ENCODE measurements around the gene YJEFN3.

DNA sequence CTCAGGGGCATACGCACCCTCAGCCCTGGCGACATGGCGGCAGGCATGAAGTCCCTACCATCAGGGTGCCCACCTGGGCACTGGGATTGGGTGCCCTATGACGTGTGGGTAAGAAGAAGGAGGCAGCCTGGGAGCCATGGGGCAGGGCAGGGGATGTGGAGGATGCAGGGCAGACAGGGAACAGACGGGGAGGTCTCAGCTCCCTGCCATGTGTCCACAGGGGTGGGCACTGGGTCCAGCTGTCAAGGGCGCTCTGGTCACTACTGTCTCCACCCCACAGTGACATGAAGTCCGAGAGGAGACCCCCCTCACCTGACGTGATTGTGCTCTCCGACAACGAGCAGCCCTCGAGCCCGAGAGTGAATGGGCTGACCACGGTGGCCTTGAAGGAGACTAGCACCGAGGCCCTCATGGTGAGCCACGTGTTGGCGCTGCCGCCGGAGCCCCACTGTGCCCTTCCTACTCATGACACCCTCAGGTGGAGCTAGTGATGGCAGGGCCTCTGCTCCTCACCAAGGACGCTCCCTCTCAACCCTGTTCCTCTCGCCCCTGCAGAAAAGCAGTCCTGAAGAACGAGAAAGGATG lies 36.6 kb upstream of the YJEFN3 start:
- TF ChIP-seq, protein P1, sequence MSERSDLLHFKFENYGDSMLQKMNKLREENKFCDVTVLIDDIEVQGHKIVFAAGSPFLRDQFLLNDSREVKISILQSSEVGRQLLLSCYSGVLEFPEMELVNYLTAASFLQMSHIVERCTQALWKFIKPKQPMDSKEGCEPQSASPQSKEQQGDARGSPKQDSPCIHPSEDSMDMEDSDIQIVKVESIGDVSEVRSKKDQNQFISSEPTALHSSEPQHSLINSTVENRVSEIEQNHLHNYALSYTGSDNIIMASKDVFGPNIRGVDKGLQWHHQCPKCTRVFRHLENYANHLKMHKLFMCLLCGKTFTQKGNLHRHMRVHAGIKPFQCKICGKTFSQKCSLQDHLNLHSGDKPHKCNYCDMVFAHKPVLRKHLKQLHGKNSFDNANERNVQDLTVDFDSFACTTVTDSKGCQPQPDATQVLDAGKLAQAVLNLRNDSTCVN (tag by site-specific recombination; optimal IDR thresholded peaks at IDR 0.05), result no peak
- TF ChIP-seq, protein P2, sequence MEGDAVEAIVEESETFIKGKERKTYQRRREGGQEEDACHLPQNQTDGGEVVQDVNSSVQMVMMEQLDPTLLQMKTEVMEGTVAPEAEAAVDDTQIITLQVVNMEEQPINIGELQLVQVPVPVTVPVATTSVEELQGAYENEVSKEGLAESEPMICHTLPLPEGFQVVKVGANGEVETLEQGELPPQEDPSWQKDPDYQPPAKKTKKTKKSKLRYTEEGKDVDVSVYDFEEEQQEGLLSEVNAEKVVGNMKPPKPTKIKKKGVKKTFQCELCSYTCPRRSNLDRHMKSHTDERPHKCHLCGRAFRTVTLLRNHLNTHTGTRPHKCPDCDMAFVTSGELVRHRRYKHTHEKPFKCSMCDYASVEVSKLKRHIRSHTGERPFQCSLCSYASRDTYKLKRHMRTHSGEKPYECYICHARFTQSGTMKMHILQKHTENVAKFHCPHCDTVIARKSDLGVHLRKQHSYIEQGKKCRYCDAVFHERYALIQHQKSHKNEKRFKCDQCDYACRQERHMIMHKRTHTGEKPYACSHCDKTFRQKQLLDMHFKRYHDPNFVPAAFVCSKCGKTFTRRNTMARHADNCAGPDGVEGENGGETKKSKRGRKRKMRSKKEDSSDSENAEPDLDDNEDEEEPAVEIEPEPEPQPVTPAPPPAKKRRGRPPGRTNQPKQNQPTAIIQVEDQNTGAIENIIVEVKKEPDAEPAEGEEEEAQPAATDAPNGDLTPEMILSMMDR (tag by site-specific recombination; IDR thresholded peaks at IDR 0.05), result no peak
- no peak for TF ChIP-seq ZNF175 (tag by site-specific recombination; IDR thresholded peaks at IDR 0.05)
- no peak for TF ChIP-seq ZNF324 (tag by site-specific recombination; IDR thresholded peaks at IDR 0.05)
- TF ChIP-seq, protein P3, sequence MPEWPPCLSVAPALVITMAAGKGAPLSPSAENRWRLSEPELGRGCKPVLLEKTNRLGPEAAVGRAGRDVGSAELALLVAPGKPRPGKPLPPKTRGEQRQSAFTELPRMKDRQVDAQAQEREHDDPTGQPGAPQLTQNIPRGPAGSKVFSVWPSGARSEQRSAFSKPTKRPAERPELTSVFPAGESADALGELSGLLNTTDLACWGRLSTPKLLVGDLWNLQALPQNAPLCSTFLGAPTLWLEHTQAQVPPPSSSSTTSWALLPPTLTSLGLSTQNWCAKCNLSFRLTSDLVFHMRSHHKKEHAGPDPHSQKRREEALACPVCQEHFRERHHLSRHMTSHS (tag by site-specific recombination; IDR thresholded peaks at IDR 0.05), result no peak
- TF ChIP-seq KLF1 (tag by site-specific recombination; IDR thresholded peaks at IDR 0.05), result no peak
- TF ChIP-seq, protein P4, sequence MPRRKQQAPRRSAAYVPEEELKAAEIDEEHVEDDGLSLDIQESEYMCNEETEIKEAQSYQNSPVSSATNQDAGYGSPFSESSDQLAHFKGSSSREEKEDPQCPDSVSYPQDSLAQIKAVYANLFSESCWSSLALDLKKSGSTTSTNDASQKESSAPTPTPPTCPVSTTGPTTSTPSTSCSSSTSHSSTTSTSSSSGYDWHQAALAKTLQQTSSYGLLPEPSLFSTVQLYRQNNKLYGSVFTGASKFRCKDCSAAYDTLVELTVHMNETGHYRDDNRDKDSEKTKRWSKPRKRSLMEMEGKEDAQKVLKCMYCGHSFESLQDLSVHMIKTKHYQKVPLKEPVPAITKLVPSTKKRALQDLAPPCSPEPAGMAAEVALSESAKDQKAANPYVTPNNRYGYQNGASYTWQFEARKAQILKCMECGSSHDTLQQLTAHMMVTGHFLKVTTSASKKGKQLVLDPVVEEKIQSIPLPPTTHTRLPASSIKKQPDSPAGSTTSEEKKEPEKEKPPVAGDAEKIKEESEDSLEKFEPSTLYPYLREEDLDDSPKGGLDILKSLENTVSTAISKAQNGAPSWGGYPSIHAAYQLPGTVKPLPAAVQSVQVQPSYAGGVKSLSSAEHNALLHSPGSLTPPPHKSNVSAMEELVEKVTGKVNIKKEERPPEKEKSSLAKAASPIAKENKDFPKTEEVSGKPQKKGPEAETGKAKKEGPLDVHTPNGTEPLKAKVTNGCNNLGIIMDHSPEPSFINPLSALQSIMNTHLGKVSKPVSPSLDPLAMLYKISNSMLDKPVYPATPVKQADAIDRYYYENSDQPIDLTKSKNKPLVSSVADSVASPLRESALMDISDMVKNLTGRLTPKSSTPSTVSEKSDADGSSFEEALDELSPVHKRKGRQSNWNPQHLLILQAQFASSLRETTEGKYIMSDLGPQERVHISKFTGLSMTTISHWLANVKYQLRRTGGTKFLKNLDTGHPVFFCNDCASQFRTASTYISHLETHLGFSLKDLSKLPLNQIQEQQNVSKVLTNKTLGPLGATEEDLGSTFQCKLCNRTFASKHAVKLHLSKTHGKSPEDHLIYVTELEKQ (tag by site-specific recombination; IDR thresholded peaks at IDR 0.05; ENCODE audit: borderline replicate concordance), result no peak
- no peak for TF ChIP-seq ZNF670 (tag by site-specific recombination; IDR thresholded peaks at IDR 0.05; ENCODE audit: low read depth)
- no peak for TF ChIP-seq ZNF768 (tag by site-specific recombination; IDR thresholded peaks at IDR 0.05)
